SK-N-MC (cell line): Measurements from ENCODE around the gene PRPF6.

Experiments
- DNase-seq: peaks from one replicate; pipeline ENCODE4 v3.0.0-alpha.2; 2011; ENCODE audit warnings: low read depth, low spot score
- H3K27ac ChIP-seq: fragments of 200-600 bp; sonication (generic); 2 replicates; pipeline ENCODE4 v1.5.1; 2016; ENCODE audit warnings: mixed run types
- H3K36me3 ChIP-seq: fragments of 200-600 bp; sonication (generic); 2 replicates; pipeline ENCODE4 v1.6.1; 2017; ENCODE audit warnings: antibody characterized with exemption, low read length, mixed read lengths; ENCODE audit not compliant: insufficient read depth
- H3K4me3 ChIP-seq: fragments of 200-600 bp; sonication (generic); 2 replicates; pipeline ENCODE4 v1.5.1; 2016
- H3K9ac ChIP-seq: fragments of 200-600 bp; sonication (generic); 2 replicates; pipeline ENCODE4 v1.8.0; 2017; ENCODE audit warnings: mixed run types, mixed read lengths; ENCODE audit not compliant: insufficient read length
- H3K9me3 ChIP-seq: fragments of 200-600 bp; sonication (generic); 2 replicates; pipeline ENCODE4 v1.6.1; 2017; ENCODE audit warnings: low read depth, mild to moderate bottlenecking, antibody characterized with exemption, low read length, moderate library complexity, mixed read lengths
- EZH2 ChIP-seq: fragments of 200-600 bp; sonication (generic); IDR thresholded peaks from one replicate; pipeline ENCODE4 v1.6.1; 2017; ENCODE audit warnings: antibody characterized with exemption
- FOXP2 ChIP-seq: optimal IDR thresholded peaks from 2 replicates; pipeline ENCODE3; 2011; ENCODE audit warnings: mild to moderate bottlenecking, moderate library complexity; ENCODE audit not compliant: insufficient read depth; ENCODE audit errors: extremely low read length, control extremely low read depth
- POLR2AphosphoS5 ChIP-seq: IDR thresholded peaks from 2 replicates; pipeline ENCODE4 v1.6.1; 2012; ENCODE audit warnings: mild to moderate bottlenecking, low read depth, low read length, borderline replicate concordance

PRPF6 gene

GRCh38 chr20:64073476-64074183, 92.7 kb downstream of the PRPF6 start:
- TF ChIP-seq POLR2AphosphoS5 (no peak), EZH2 (no peak), FOXP2 (no peak)
- no peak overlapping the region for H3K9ac ChIP-seq
- H3K27ac ChIP-seq: no peak overlapping the region
- H3K9me3 ChIP-seq: no peaks in the 10 kb centered on the region
- DNase-seq: no peak
- H3K4me3 ChIP-seq: no peak overlapping the region
- no peaks in the 10 kb centered on the region for H3K36me3 ChIP-seq

- no peak overlapping the region for H3K27ac ChIP-seq
- H3K36me3 ChIP-seq: no peaks in the 10 kb centered on the region
- H3K9ac ChIP-seq: no peak overlapping the region
- no peaks in the 10 kb centered on the region for H3K9me3 ChIP-seq
- DNase-seq: no peak
- no peak overlapping the region for H3K4me3 ChIP-seq
- TF ChIP-seq FOXP2: no peak
- no peak for TF ChIP-seq EZH2
- no peak for TF ChIP-seq POLR2AphosphoS5
These were observed 93.4 kb downstream of the PRPF6 start for GRCh38 chr20:64074184-64074789.

GRCh38 chr20:64074963-64075362, 94.0 kb downstream of the PRPF6 start:
- H3K36me3 ChIP-seq: no peaks in the 10 kb centered on the region
- DNase-seq: no peak

GRCh38 chr20:64075556-64075955, 94.6 kb downstream of the PRPF6 start:
- TF ChIP-seq EZH2 (no peak), POLR2AphosphoS5 (no peak), FOXP2 (no peak)
- Histone ChIP-seq H3K4me3 (no peak overlapping the region), H3K9me3 (no peaks in the 10 kb centered on the region), H3K27ac (no peak overlapping the region), H3K9ac (no peak overlapping the region), H3K36me3 (no peaks in the 10 kb centered on the region)
- DNase-seq: no peak

More at GRCh38 chr20:64074963-64075362, 94.0 kb downstream of the PRPF6 start:
- H3K9ac ChIP-seq: no peak overlapping the region
- TF ChIP-seq POLR2AphosphoS5: no peak
- TF ChIP-seq EZH2: no peak
- no peak for TF ChIP-seq FOXP2
- no peak overlapping the region for H3K27ac ChIP-seq
- no peaks in the 10 kb centered on the region for H3K9me3 ChIP-seq
- no peak overlapping the region for H3K4me3 ChIP-seq

GRCh38 chr20:64076061-64076997, 95.4 kb downstream of the PRPF6 start:
- no peaks in the 10 kb centered on the region for H3K36me3 ChIP-seq
- DNase-seq: no peak
- H3K4me3 ChIP-seq: no peak overlapping the region
- TF ChIP-seq POLR2AphosphoS5: no peak
- TF ChIP-seq FOXP2: no peak
- TF ChIP-seq EZH2: no peak
- no peaks in the 10 kb centered on the region for H3K9me3 ChIP-seq
- H3K27ac ChIP-seq: no peak overlapping the region
- no peak overlapping the region for H3K9ac ChIP-seq

- no peak overlapping the region for H3K9ac ChIP-seq
- no peak for TF ChIP-seq EZH2
- no peak for TF ChIP-seq POLR2AphosphoS5
- no peak for TF ChIP-seq FOXP2
- H3K4me3 ChIP-seq: no peak overlapping the region
- H3K9me3 ChIP-seq: no peaks in the 10 kb centered on the region
- no peak overlapping the region for H3K27ac ChIP-seq
- H3K36me3 ChIP-seq: no peaks in the 10 kb centered on the region
- DNase-seq: no peak
These were observed 96.2 kb downstream of the PRPF6 start for GRCh38 chr20:64077094-64077493.

GRCh38 chr20:64077541-64077875, 96.6 kb downstream of the PRPF6 start:
- H3K4me3 ChIP-seq: no peak overlapping the region
- H3K36me3 ChIP-seq: no peaks in the 10 kb centered on the region
- H3K9ac ChIP-seq: no peak overlapping the region
- H3K27ac ChIP-seq: no peak overlapping the region
- DNase-seq: no peak
- no peaks in the 10 kb centered on the region for H3K9me3 ChIP-seq
- no peak for TF ChIP-seq EZH2
- no peak for TF ChIP-seq FOXP2
- no peak for TF ChIP-seq POLR2AphosphoS5
